Progenitor cell of endocrine pancreas (in vitro differentiated cells): ENCODE results near the gene PARVB. TPM values are rescaled to one million over a fixed set of nuclear protein-coding genes. Genes with fewer than 3 reads are reported as not detected.

Source experiments
- DNase-seq: peaks from one replicate; pipeline ENCODE4 v3.0.0; 2021; ENCODE audit warnings: low spot score; ENCODE audit not compliant: unreplicated experiment
- H3K27ac Mint-ChIP-seq: 2 replicates; pipeline ENCODE4 v1.8.0; 2021; ENCODE audit warnings: mild to moderate bottlenecking, moderate library complexity, mixed read lengths
- H3K27me3 Mint-ChIP-seq: 2 replicates; pipeline ENCODE4 v1.8.0; 2021; ENCODE audit warnings: mixed read lengths
- H3K36me3 Mint-ChIP-seq: 2 replicates; pipeline ENCODE4 v1.8.0; 2022; ENCODE audit warnings: mixed read lengths; ENCODE audit not compliant: insufficient read depth
- H3K4me1 Mint-ChIP-seq: 2 replicates; pipeline ENCODE4 v1.8.0; 2021; ENCODE audit warnings: low read depth, mixed read lengths
- H3K4me3 Mint-ChIP-seq: 2 replicates; pipeline ENCODE4 v1.8.0; 2021; ENCODE audit warnings: low read depth, mild to moderate bottlenecking, moderate library complexity, mixed read lengths
- H3K9me3 Mint-ChIP-seq: 2 replicates; pipeline ENCODE4 v1.8.0; 2021; ENCODE audit warnings: low read depth, mixed read lengths
- CTCF ChIP-seq: fragments of 200-600 bp; sonication (generic); IDR thresholded peaks from one replicate; pipeline ENCODE4 v1.5.0; 2021; ENCODE audit warnings: antibody characterized with exemption, mild to moderate bottlenecking; ENCODE audit not compliant: unreplicated experiment
- total RNA-seq: library from RNA; stranded (reverse); gene quantifications from 2 replicates; pipeline ENCODE4 v1.2.1, GENCODE V29; 2021

The PARVB gene
- total RNA-seq, 1 donor from 2014 or later: 11.8 TPM

DNA sequence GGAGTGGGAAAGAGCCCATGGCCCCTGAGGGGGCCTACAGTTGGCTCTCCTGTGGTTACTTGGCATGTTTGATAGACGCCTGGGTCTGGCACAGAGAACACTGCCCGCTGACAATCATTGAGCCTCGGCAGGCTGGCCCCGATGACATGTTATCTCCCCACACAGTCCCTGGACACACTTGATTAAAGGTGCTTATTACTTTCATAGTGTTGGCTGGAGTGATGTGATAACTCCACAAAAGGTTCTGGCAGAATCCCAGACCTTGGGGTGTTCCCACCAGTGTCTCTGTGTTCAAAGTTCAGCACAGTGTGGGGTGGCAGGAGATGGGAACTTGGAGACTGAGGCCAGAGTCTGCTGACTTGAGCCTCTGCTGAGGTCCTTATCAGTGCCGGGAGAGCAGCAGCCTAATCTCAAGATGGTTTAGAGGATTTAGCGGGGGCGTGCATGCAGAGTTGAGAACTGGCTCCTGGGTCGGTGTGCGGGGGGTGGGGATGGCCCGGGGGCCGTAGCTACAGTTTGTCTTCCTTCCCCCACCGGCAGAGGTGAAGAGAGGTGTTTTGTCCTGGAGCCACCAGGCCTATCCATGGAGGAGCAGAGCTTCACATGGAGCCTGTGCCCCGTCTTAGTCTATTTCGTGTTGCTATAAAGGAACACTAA, 22.5 kb downstream of the PARVB start:
- no peaks in the 10 kb centered on the region for H3K9me3 Mint-ChIP-seq
- no peaks in the 10 kb centered on the region for H3K36me3 Mint-ChIP-seq
- H3K4me1 Mint-ChIP-seq: peaks cover 8% of the 10 kb centered on the region
- no peak overlapping the region for H3K27ac Mint-ChIP-seq
- H3K27me3 Mint-ChIP-seq: peaks cover 25% of the 10 kb centered on the region
- H3K4me3 Mint-ChIP-seq: no peak overlapping the region
- DNase-seq: no peak
- TF ChIP-seq CTCF: no peak

GRCh38 chr22:44047891-44048301, 23.8 kb downstream of the PARVB start:
- no peaks in the 10 kb centered on the region for H3K36me3 Mint-ChIP-seq
- H3K4me1 Mint-ChIP-seq: peaks cover 8% of the 10 kb centered on the region
- H3K27me3 Mint-ChIP-seq: peaks cover 30% of the 10 kb centered on the region
- no peak overlapping the region for H3K27ac Mint-ChIP-seq
- H3K4me3 Mint-ChIP-seq: no peak overlapping the region
- DNase-seq: no peak
- H3K9me3 Mint-ChIP-seq: no peaks in the 10 kb centered on the region
- TF ChIP-seq CTCF: no peak

DNA sequence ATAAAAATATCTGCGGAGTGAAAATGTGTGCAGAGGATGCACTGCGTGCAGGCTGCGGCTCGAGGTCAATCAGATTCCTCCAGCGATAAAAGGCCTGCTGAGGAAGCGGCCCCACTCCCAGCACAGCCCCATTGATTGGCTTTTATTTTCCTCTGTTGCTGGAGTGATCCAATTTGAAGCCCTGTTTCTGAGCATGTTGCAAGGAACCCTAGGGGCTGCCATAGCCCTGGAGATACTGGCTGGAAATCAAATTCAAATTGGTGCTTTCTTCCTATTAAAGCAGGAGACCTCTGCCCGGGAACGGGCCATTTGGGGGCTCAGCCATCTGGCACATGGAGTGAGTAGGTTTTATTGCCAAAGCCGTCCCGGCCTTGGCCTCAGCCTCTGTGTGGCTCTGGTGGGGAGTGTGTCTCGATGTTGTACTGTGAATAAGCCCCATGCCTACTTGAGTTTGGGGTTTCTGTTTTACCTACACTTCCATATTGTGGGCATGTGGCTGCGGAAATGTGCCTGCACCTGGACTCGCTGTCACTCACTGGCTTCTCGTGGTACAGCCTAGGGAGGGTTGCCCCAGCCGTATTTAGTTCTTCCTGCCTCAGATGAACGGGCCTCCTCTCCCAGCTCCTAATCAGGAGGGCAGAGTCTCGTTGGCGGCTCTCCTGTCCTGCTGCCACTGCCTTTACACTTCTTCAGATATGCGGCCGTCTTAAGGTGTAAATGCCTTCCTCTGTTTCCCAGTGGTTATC, 25.6 kb downstream of the PARVB start:
- TF ChIP-seq CTCF: no peak
- H3K27ac Mint-ChIP-seq: no peak overlapping the region
- no peak overlapping the region for H3K4me3 Mint-ChIP-seq
- no peaks in the 10 kb centered on the region for H3K36me3 Mint-ChIP-seq
- DNase-seq: no peak
- H3K27me3 Mint-ChIP-seq: peaks cover 30% of the 10 kb centered on the region
- no peaks in the 10 kb centered on the region for H3K9me3 Mint-ChIP-seq
- peaks cover 8% of the 10 kb centered on the region for H3K4me1 Mint-ChIP-seq

DNA sequence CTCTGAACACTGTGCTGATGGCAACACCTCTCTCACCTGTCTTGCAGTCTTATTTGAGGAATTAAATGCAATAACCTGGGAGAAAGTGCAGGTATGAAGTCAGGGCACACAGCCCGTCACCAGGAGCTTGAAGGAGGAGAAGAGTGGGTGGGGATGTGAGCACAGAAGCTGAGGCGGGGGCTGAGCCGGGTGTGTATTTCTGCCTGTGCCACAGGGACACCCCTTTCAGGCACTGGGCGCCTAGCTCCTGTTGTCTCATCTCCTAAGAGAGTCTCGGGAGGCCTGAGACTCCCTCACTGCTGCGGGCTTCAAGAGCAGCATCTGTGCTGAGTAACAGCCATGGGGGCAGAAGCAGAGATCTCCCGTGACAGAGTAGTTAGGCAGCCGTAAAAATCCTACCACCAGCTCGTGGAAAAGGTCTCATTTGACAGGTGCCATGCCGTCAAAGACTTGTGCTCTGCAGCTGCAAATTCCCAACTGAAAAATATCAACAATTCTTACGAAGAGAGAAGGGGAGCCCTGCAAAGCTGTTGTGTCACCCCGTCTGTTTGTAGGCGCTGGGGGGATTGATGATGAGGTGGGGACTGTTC, 26.8 kb downstream of the PARVB start:
- no peak for DNase-seq
- TF ChIP-seq CTCF: no peak
- H3K4me1 Mint-ChIP-seq: peaks cover 8% of the 10 kb centered on the region
- H3K27me3 Mint-ChIP-seq: peaks cover 30% of the 10 kb centered on the region
- no peak overlapping the region for H3K27ac Mint-ChIP-seq
- no peak overlapping the region for H3K4me3 Mint-ChIP-seq
- H3K36me3 Mint-ChIP-seq: no peaks in the 10 kb centered on the region
- H3K9me3 Mint-ChIP-seq: no peaks in the 10 kb centered on the region

DNA sequence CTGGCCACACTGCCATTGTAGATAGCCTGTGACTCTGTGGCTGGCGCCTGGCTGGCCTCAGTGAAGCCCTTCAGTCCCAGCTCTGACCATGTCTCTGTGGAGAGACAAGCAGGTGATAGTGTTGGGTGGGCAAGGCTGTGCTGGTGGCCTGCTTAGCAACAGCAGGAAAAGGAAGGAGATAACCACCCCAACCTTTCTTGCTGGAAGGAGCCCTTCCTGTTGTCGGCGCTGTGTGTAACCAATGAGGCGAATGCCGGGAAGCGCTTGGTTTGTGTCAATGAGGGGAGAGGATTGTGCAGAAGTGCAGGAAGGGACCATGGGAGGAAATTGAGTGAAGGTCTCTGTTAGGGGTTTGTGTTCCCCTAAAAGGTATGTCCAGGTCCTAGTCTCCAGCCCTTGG, 27.3 kb downstream of the PARVB start:
- no peak overlapping the region for H3K4me3 Mint-ChIP-seq
- no peaks in the 10 kb centered on the region for H3K36me3 Mint-ChIP-seq

More for the DNA sequence above, 27.3 kb downstream of the PARVB start:
- no peaks in the 10 kb centered on the region for H3K9me3 Mint-ChIP-seq
- H3K4me1 Mint-ChIP-seq: peaks cover 8% of the 10 kb centered on the region
- H3K27me3 Mint-ChIP-seq: peaks cover 30% of the 10 kb centered on the region
- DNase-seq: no peak
- no peak overlapping the region for H3K27ac Mint-ChIP-seq
- no peak for TF ChIP-seq CTCF
